Spleen (tissue), 11 donors: ENCODE measurements around the gene CLBA1. TPM values are rescaled to one million over a fixed set of nuclear protein-coding genes. Genes with fewer than 3 reads are reported as not detected.

Experiments used
- DNase-seq: peaks from one replicate; pipeline ENCODE4 v3.0.0-alpha.2; 2020
- H3K27ac ChIP-seq, 8 donors: fragments of 200-600 bp; sonication (generic) in 7 of 8; 1 replicate in 4 of 8; 2 replicates in 4 of 8; pipeline versions ENCODE4 v1.5.0 to v1.8.0; 2016 to 2021; ENCODE audit warnings: inconsistent platforms in 4 of 8, mild to moderate bottlenecking in 4 of 8, moderate library complexity in 1 of 8
- H3K27me3 ChIP-seq, 7 donors: fragments of 200-600 bp; sonication (generic) in 6 of 7; replicated peaks in 1 of 7; 1 replicate in 4 of 7; 2 replicates in 3 of 7; pipeline versions ENCODE4 v1.5.0 to v1.8.0; 2016 to 2021; ENCODE audit warnings: inconsistent platforms in 3 of 7, mild to moderate bottlenecking in 1 of 7
- H3K36me3 ChIP-seq, 6 donors: fragments of 200-600 bp; sonication (generic) in 5 of 6; 1 replicate in 4 of 6; 2 replicates in 2 of 6; pipeline versions ENCODE4 v1.5.0 to v1.8.0; 2016 to 2021; ENCODE audit warnings: inconsistent platforms in 2 of 6
- H3K4me1 ChIP-seq, 6 donors: fragments of 200-600 bp; sonication (generic) in 5 of 6; 1 replicate in 3 of 6; 2 replicates in 3 of 6; pipeline versions ENCODE4 v1.5.0 to v1.8.0; 2016 to 2021; ENCODE audit warnings: inconsistent platforms in 3 of 6
- H3K4me3 ChIP-seq, 8 donors: fragments of 200-600 bp; sonication (generic) in 7 of 8; 1 replicate in 4 of 8; 2 replicates in 4 of 8; pipeline versions ENCODE4 v1.5.0 to v1.8.0; 2016 to 2021; ENCODE audit warnings: inconsistent platforms in 4 of 8, mild to moderate bottlenecking in 4 of 8, moderate library complexity in 2 of 8
- H3K9me3 ChIP-seq, 8 donors: fragments of 200-600 bp; sonication (generic) in 7 of 8; 1 replicate in 4 of 8; 2 replicates in 4 of 8; pipeline versions ENCODE4 v1.5.0 to v1.8.0; 2016 to 2021; ENCODE audit warnings: inconsistent platforms in 4 of 8
- POLR2A ChIP-seq, 3 donors: fragments of 450-650 bp; IDR thresholded peaks; one replicate each; pipeline ENCODE4 v1.5.1; 2017; ENCODE audit warnings: antibody characterized with exemption in 3 of 3, mild to moderate bottlenecking in 1 of 3
- POLR2AphosphoS5 ChIP-seq, 3 donors: sonication (generic); formaldehyde crosslinking; IDR thresholded peaks; one replicate each; pipeline ENCODE4 v1.5.1; 2017; ENCODE audit warnings: antibody characterized with exemption in 3 of 3
- WGBS, 5 donors: extraction: QIAGEN DNeasy Blood & Tissue Kit in 3 of 5; methylation state at CpG; one replicate each; pipeline versions ENCODE4 v1.1.5 to v1.1.7; 2013 to 2018; 5-methylcytosine and 5-hydroxymethylcytosine counted together
- intact Hi-C: fragments of 100-400 bp; cut with DNase I; formaldehyde crosslinking; loops from one replicate; pipeline ENCODE4 v1.15.0; 2023; ENCODE audit warnings: low total_unique reads
- polyA plus RNA-seq, 3 donors: library from polyadenylated mRNA; stranded (reverse); fragments of 200-250 nt; gene quantifications; one replicate each; pipeline ENCODE4 v1.2.1, GENCODE V29; 2013
- total RNA-seq, 7 donors: library from RNA; depleted of rRNA in 3 of 7; stranded (reverse); fragments of >200 nt in 3 of 7; fragmentation: NEBNext Ultra II Directional in 4 of 7; extraction: Animal tissue kit (Norgen Biotek cat#: 25700) in 4 of 7; gene quantifications; one replicate each; pipeline versions ENCODE4 v1.1.0 to v1.2.1, GENCODE V29; 2016 to 2021
- TF ChIP-seq, protein P1 (sequence below), 11 experiments: fragments of 200-600 bp in 7 of 11; fragments of 450-650 bp in 4 of 11; sonication (generic) in 4 of 11; IDR thresholded peaks in 8 of 11; conservative IDR thresholded peaks in 3 of 11; 1 replicate in 7 of 11; 2 replicates in 4 of 11; pipeline versions ENCODE4 v1.4.0 to v1.8.0; 2016 to 2021; ENCODE audit warnings: antibody characterized with exemption in 11 of 11, inconsistent platforms in 4 of 11, mild to moderate bottlenecking in 1 of 11
- donor health status: healthy with polysubstance abuse.
- donor health status: DM: no; HTN: no; CAD: no; lungs with moderate emphysema.
- donor health status: DM: no; HTN: no; CAD: no.
- donor health status: Bipolar disorder and iron deficiency.
- donor health status: healthy.
- donor health status: DM: no; HTN: no; CAD: no.
- donor health status: DM: yes; HTN: yes; CAD: no.

CLBA1 gene
- total and polyA plus RNA-seq, 10 donors = 1.7 to 4.3 (median 3.7) TPM

DNA sequence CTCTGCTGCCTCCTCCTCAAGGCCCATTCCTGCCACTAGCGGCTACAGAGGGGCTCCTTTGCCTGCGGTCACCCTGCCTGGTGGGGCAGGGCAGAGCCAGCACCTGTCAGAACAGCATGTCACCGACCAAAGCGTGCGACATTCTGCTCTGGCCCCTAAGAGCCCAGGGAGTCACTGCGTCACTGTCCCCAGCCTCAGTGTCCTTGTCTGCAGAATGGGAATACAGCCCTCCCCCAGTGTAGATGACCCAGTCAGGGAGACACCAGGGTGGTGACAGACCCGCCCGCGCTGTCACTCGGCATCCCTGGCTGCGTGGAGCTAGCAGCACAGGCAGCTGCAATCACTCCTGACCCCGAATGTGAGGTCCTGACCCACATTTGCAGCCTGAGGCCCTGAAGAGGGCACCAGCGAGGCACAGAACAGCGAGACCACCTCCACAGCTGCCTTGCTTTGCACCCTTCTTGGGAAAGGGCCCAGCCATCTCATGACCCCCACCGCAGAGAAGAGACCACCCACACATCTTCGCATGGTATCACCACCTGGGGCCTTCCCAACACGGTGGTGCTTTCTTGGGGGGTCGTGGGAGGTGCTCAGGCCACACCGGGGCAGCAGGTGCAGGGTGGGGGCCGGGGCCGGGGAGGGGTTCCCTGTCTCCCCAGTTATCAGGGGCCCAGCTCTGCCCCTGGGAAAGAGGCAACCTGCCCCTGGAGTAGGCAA lies 9.9 kb upstream of the CLBA1 start:
- Histone ChIP-seq H3K36me3 (no peaks in the 10 kb centered on the region), H3K27ac (no peak overlapping the region), H3K4me3 (peak overlapping the region in 1 of 8 donors; percentile 22), H3K4me1 (peaks cover 9 to 55% (median 34%) of the 10 kb centered on the region in 6 donors), H3K9me3 (no peaks in the 10 kb centered on the region), H3K27me3 (peaks cover 0 to 77% (median 38%) of the 10 kb centered on the region in 7 donors)
- TF ChIP-seq, protein P1, sequence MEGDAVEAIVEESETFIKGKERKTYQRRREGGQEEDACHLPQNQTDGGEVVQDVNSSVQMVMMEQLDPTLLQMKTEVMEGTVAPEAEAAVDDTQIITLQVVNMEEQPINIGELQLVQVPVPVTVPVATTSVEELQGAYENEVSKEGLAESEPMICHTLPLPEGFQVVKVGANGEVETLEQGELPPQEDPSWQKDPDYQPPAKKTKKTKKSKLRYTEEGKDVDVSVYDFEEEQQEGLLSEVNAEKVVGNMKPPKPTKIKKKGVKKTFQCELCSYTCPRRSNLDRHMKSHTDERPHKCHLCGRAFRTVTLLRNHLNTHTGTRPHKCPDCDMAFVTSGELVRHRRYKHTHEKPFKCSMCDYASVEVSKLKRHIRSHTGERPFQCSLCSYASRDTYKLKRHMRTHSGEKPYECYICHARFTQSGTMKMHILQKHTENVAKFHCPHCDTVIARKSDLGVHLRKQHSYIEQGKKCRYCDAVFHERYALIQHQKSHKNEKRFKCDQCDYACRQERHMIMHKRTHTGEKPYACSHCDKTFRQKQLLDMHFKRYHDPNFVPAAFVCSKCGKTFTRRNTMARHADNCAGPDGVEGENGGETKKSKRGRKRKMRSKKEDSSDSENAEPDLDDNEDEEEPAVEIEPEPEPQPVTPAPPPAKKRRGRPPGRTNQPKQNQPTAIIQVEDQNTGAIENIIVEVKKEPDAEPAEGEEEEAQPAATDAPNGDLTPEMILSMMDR (IDR thresholded peaks at IDR 0.05 in 8 of 11, conservative IDR thresholded peaks at IDR 0.05 in 3 of 11) = no peak
- TF ChIP-seq POLR2A (IDR thresholded peaks at IDR 0.05) (no peak), POLR2AphosphoS5 (IDR thresholded peaks at IDR 0.05) (no peak)
- 48 to 77% (median 51%) methylated on average over 7 to 21 of the region's 21 CpGs for WGBS, 5 donors
- intact Hi-C loops = loop anchor here (2.0 kb wide), 1 partner anchor 69 kb away; no protein-coding TSS in a partner anchor
- DNase-seq = peak; percentile 77

- H3K27me3 ChIP-seq = peaks cover 0 to 75% (median 38%) of the 10 kb centered on the region in 7 donors
- TF ChIP-seq POLR2A (IDR thresholded peaks at IDR 0.05) (no peak), POLR2AphosphoS5 (IDR thresholded peaks at IDR 0.05) (peak; percentile 46 to 76 (median 63))
- TF ChIP-seq, protein P1 (IDR thresholded peaks at IDR 0.05 in 8 of 11, conservative IDR thresholded peaks at IDR 0.05 in 3 of 11) = peak; percentile 88 to 98 (median 95)
- H3K4me3 ChIP-seq = peak overlapping the region in 1 of 8 donors; percentile 22
- no peaks in the 10 kb centered on the region for H3K36me3 ChIP-seq
- H3K4me1 ChIP-seq = peaks cover 9 to 55% (median 34%) of the 10 kb centered on the region in 6 donors
- no peaks in the 10 kb centered on the region for H3K9me3 ChIP-seq
- intact Hi-C loops = loop anchor here (2.0 kb wide), 1 partner anchor 68 kb away; no protein-coding TSS in a partner anchor
- WGBS, 5 donors = 28 to 45% (median 40%) methylated on average over 13 to 21 of the region's 21 CpGs
- no peak overlapping the region for H3K27ac ChIP-seq
- peak; percentile 96 for DNase-seq
Measured at GRCh38 chr14:104976198-104977007, 9.2 kb upstream of the CLBA1 start.

GRCh38 chr14:104977008-104977680 lies 8.4 kb upstream of the CLBA1 start:
- peak overlapping the region in 4 of 8 donors; percentile 43 to 70 (median 48) for H3K4me3 ChIP-seq
- no peaks in the 10 kb centered on the region for H3K9me3 ChIP-seq
- WGBS, 5 donors = 63 to 80% (median 77%) methylated on average over 6 to 11 of the region's 11 CpGs; no CpG with 5 or more reads in 1 of the 5 donors
- peaks cover 9 to 55% (median 34%) of the 10 kb centered on the region in 6 donors for H3K4me1 ChIP-seq
- TF ChIP-seq, protein P1 (IDR thresholded peaks at IDR 0.05 in 8 of 11, conservative IDR thresholded peaks at IDR 0.05 in 3 of 11) = no peak
- TF ChIP-seq POLR2AphosphoS5 (IDR thresholded peaks at IDR 0.05) (no peak), POLR2A (IDR thresholded peaks at IDR 0.05) (no peak)
- H3K27me3 ChIP-seq = peaks cover 0 to 70% (median 38%) of the 10 kb centered on the region in 7 donors
- H3K27ac ChIP-seq = no peak overlapping the region
- no peaks in the 10 kb centered on the region for H3K36me3 ChIP-seq
- DNase-seq = peak; percentile 75
- intact Hi-C loops = loop anchor here (2.0 kb wide), 1 partner anchor 68 kb away; no protein-coding TSS in a partner anchor
